ENCODE measurements around the gene ITGA4.

The ITGA4 gene

DNA sequence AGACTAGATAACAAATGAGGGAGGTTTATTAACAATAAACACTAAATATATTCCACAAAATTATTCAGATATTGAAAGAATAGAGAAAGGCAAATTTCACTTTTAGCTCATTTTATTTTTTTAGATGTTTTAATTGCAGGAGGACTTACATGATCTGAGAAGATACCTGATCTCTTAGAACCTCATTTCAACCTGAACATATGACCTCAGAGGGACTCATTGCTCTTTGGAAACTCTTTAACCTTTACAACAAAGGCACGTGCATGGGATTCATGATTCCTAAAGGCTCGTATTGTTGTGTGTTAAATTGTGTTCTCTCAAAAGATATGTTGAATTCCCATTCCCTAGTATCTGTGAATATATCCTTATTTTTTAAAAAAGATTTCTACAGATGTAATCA is 35.7 kb upstream of the ITGA4 start:
- Histone ChIP-seq H3K4me3 (no peak overlapping the region), H3K27ac (no peak overlapping the region)
- DNase-seq (ENCODE audit: low spot score) = no peak
- TF ChIP-seq, protein P1, sequence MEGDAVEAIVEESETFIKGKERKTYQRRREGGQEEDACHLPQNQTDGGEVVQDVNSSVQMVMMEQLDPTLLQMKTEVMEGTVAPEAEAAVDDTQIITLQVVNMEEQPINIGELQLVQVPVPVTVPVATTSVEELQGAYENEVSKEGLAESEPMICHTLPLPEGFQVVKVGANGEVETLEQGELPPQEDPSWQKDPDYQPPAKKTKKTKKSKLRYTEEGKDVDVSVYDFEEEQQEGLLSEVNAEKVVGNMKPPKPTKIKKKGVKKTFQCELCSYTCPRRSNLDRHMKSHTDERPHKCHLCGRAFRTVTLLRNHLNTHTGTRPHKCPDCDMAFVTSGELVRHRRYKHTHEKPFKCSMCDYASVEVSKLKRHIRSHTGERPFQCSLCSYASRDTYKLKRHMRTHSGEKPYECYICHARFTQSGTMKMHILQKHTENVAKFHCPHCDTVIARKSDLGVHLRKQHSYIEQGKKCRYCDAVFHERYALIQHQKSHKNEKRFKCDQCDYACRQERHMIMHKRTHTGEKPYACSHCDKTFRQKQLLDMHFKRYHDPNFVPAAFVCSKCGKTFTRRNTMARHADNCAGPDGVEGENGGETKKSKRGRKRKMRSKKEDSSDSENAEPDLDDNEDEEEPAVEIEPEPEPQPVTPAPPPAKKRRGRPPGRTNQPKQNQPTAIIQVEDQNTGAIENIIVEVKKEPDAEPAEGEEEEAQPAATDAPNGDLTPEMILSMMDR (IDR thresholded peaks at IDR 0.05) = no peak

DNA sequence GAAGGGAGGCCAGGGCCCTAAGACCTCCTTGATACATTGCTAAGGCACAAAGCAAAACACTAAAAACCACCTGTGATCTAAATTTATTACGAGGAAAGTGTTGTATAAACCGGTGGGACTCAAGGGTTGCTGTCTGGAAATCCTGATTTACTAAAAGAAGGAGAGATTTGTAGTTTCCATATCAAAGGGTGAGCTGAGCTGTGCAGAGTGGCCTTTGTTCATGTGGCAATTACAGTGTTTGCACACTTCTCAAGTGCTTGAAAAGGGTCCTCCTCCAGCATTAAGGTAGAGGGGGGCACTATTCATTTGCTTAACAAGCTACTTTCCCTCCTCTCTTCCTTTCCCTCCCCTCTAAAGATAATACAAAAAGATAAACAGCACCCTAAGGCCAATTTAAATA is 30.5 kb upstream of the ITGA4 start:
- TF ChIP-seq, protein P1 (IDR thresholded peaks at IDR 0.05) = no peak
- no peak overlapping the region for H3K27ac ChIP-seq
- no peak for DNase-seq (ENCODE audit: low spot score)
- H3K4me3 ChIP-seq = no peak overlapping the region

DNA sequence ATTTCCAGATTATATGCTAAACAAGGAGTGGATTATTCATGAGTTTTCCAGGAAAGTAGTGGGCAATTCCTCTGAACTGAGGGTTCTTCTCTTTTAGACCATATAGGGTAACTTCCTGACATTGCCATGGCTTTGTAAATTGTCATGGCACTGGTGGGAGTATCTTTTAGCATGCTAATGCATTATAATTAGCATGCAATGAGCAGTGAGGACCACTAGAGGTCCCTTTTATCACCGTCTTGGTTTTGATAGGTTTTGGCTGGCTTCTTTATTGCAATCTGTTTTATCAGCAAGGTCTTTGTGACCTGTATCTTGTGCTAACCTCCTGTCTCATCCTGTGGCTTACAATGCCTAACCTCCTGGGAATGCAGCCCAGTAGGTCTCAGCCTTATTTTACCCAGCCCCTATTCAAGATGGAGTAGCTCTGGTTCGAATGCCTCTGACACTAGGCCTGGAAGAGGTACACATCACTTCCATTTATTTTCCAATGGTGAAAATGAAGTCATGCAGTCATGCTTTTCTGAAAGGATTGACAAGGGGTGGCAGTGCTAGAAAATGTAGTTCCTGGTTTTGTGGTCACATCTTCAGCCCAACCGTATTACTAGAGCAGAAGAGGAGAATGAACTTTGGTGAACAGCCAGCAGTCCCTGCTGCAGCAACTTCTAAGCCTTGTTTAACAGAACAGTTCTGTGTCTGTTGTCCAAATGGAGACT is 26.6 kb upstream of the ITGA4 start:
- no peak overlapping the region for H3K27ac ChIP-seq
- DNase-seq (ENCODE audit: low spot score) = no peak

DNA sequence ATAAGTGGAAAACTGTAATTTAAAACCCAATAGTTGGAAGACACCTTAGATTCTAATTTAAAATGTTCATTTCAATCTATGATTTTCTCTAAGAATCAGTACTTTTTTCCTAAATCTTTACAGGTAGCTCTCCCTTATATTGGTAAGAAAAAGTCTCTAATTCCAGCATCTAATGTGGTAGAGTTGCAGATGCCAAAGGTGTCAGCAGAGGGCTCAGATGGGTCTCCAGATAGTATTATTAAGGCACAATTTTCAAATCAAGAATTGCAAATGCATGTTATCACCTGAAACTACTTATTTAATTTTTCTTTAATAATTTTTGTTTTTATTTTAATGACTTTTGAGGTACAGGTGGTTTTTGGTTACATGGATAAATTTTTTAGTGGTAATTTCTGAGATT is 25.5 kb upstream of the ITGA4 start:
- Histone ChIP-seq H3K27ac (no peak overlapping the region), H3K4me3 (no peak overlapping the region)
- TF ChIP-seq, protein P1 (IDR thresholded peaks at IDR 0.05) = no peak
- no peak for DNase-seq (ENCODE audit: low spot score)

More for the DNA sequence above, 26.6 kb upstream of the ITGA4 start:
- TF ChIP-seq, protein P1 (IDR thresholded peaks at IDR 0.05) = no peak
- no peak overlapping the region for H3K4me3 ChIP-seq

DNA sequence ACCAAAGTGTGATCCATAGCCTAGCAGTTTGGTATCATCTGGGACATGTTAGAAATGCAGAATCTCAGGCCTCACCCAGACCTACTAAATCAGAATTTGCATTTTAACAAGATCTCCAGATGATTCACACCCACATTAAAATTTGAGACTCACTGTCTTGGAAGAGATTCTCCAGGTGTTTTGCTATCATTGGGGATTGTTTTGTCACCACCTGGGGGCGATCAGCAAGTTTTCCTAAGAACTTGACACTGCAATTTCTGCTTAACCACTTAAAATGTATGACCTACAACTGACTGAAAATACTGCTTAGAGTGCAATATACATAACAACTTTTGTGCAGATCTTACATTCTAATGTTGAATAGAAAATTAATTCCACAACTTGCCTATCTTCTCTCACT is 18.9 kb upstream of the ITGA4 start:
- Histone ChIP-seq H3K4me3 (no peak overlapping the region), H3K27ac (no peak overlapping the region)
- no peak for DNase-seq (ENCODE audit: low spot score)
- TF ChIP-seq, protein P1 (IDR thresholded peaks at IDR 0.05) = no peak

DNA sequence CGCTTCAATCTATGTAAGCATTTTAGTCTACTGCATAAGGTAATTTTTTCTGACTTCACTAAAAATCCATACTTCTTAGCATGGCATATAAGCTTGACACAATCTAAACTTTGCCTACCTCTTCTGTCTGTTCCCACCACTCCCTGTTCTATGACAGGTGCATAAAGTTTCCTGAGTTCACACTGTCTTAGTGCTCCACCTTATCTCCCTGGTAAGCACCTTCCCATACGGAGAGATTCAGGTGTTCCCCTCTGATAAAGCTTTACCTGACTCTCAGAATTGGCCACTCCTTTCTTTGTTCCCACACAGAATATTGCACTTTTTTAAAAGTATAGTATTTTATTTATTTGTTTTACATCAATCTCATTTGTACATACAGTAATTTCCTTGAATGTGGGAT is 16.8 kb upstream of the ITGA4 start:
- TF ChIP-seq, protein P1 (IDR thresholded peaks at IDR 0.05) = no peak
- no peak overlapping the region for H3K4me3 ChIP-seq
- DNase-seq (ENCODE audit: low spot score) = no peak
- H3K27ac ChIP-seq = no peak overlapping the region

DNA sequence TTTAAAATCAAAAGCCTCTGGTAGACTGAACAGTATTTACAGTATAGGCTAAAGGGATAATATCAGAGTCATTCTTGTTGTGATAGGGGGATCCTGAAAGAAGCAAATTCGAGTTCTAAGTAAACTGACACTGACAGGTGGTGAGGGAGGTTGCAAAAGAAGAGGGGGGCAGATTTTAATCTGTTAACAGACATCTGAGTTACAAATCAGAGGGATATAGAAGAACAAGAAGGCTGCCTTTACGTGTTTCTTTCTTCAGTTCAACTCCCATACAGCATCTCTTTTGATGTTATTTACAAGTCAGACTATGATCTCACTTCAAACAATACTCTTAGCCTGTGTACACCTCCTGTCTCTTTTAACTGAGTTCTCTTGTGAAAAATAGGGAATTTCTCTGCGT is 16.3 kb upstream of the ITGA4 start:
- DNase-seq (ENCODE audit: low spot score) = no peak
- TF ChIP-seq, protein P1 (IDR thresholded peaks at IDR 0.05) = no peak
- Histone ChIP-seq H3K27ac (no peak overlapping the region), H3K4me3 (no peak overlapping the region)

Measured in coronary artery (tissue), 2 donors.